ENCODE measurements around the gene LNX1.
A peak's percentile ranks its signal among the peaks of the same experiment; 100 is the strongest.

LNX1 gene

GRCh38 chr4:53562409-53562808 lies 28.9 kb downstream of the LNX1 start:
- no peak for TF ChIP-seq CTCF (conservative IDR thresholded peaks at IDR 0.05; ENCODE audit: low read depth, low read length)
- no peak for DNase-seq (ENCODE audit: low read depth)
- no peak overlapping the region for H3K4me3 ChIP-seq (ENCODE audit: low read length)

- no peak for TF ChIP-seq CTCF (conservative IDR thresholded peaks at IDR 0.05; ENCODE audit: low read depth, low read length)
- no peak for DNase-seq (ENCODE audit: low read depth)
- no peak overlapping the region for H3K4me3 ChIP-seq (ENCODE audit: low read length)
These were observed 32.2 kb downstream of the LNX1 start for GRCh38 chr4:53559021-53559620.

GRCh38 chr4:53558065-53558801 lies 33.1 kb downstream of the LNX1 start:
- DNase-seq (ENCODE audit: low read depth), result peak; percentile 74
- H3K4me3 ChIP-seq (ENCODE audit: low read length), result peak overlapping the region; percentile 34
- TF ChIP-seq CTCF (conservative IDR thresholded peaks at IDR 0.05; ENCODE audit: low read depth, low read length), result peak; percentile 28

GRCh38 chr4:53557669-53558064 lies 33.6 kb downstream of the LNX1 start:
- no peak for DNase-seq (ENCODE audit: low read depth)
- peak overlapping the region; percentile 34 for H3K4me3 ChIP-seq (ENCODE audit: low read length)
- no peak for TF ChIP-seq CTCF (conservative IDR thresholded peaks at IDR 0.05; ENCODE audit: low read depth, low read length)

GRCh38 chr4:53556651-53557050 lies 34.6 kb downstream of the LNX1 start:
- no peak overlapping the region for H3K4me3 ChIP-seq (ENCODE audit: low read length)
- no peak for DNase-seq (ENCODE audit: low read depth)
- TF ChIP-seq CTCF (conservative IDR thresholded peaks at IDR 0.05; ENCODE audit: low read depth, low read length), result no peak

GRCh38 chr4:53553486-53554210 lies 37.6 kb downstream of the LNX1 start:
- DNase-seq (ENCODE audit: low read depth), result no peak
- TF ChIP-seq CTCF (conservative IDR thresholded peaks at IDR 0.05; ENCODE audit: low read depth, low read length), result no peak
- no peak overlapping the region for H3K4me3 ChIP-seq (ENCODE audit: low read length)
